Lower lobe of right lung (tissue), 2 donors: ENCODE data around the gene SAMM50. TPM values are rescaled to one million over a fixed set of nuclear protein-coding genes. Genes with fewer than 3 reads are reported as not detected.
A peak's percentile ranks its signal among the peaks of the same experiment; 100 is the strongest.

Experiments used
- ATAC-seq, 2 donors: fragments of 200-7000 bp; cut with Tn5 transposase; one replicate each; pipeline ENCODE4 v1.9.1; 2020 to 2022; ENCODE audit warnings: mild to moderate bottlenecking in 2 of 2, moderate library complexity in 2 of 2
- DNase-seq: peaks from one replicate; pipeline ENCODE4 v3.0.0-alpha.2; 2020
- H3K27ac ChIP-seq: fragments of 200-600 bp; one replicate; pipeline ENCODE4 v1.8.0; 2022
- H3K27me3 ChIP-seq: fragments of 200-600 bp; one replicate; pipeline ENCODE4 v1.8.0; 2022; ENCODE audit warnings: low read depth
- H3K36me3 ChIP-seq: fragments of 200-600 bp; one replicate; pipeline ENCODE4 v1.8.0; 2022; ENCODE audit warnings: mild to moderate bottlenecking
- H3K4me1 ChIP-seq: fragments of 200-600 bp; one replicate; pipeline ENCODE4 v1.8.0; 2022
- H3K4me3 ChIP-seq: fragments of 200-600 bp; one replicate; pipeline ENCODE4 v1.8.0; 2022; ENCODE audit warnings: mild to moderate bottlenecking
- H3K9me3 ChIP-seq: fragments of 200-600 bp; one replicate; pipeline ENCODE4 v1.8.0; 2022
- CTCF ChIP-seq: fragments of 200-600 bp; IDR thresholded peaks from one replicate; pipeline ENCODE4 v1.8.0; 2022; ENCODE audit warnings: antibody characterized with exemption, mild to moderate bottlenecking
- intact Hi-C: fragments of 100-400 bp; cut with DNase I; formaldehyde crosslinking; loops from one replicate; pipeline ENCODE4 v1.11.0; 2022
- total RNA-seq: library from RNA; stranded (reverse); fragmentation: NEBNext Ultra II Directional; extraction: Animal tissue kit (Norgen Biotek cat#: 25700); gene quantifications from one replicate; pipeline ENCODE4 v1.2.1, GENCODE V29; 2021
- donor health status: DM: no; HTN: yes; CAD: no; lungs with severe emphysema.

SAMM50 gene
- total RNA-seq, 1 donor from 2014 or later: 28.5 TPM

- no peak for TF ChIP-seq CTCF
- no peaks in the 10 kb centered on the region for H3K9me3 ChIP-seq
- peaks cover 14% of the 10 kb centered on the region for H3K4me1 ChIP-seq
- no peak overlapping the region for H3K4me3 ChIP-seq
- intact Hi-C loops: no loop called here
- H3K36me3 ChIP-seq: peaks cover 53% of the 10 kb centered on the region
- no peak overlapping the region for H3K27ac ChIP-seq
- no peak for ATAC-seq
- H3K27me3 ChIP-seq: no peaks in the 10 kb centered on the region
- DNase-seq: peak; percentile 6
These were observed 43.5 kb downstream of the SAMM50 start for GRCh38 chr22:43998679-43999264.

GRCh38 chr22:43999378-43999777 is 44.1 kb downstream of the SAMM50 start:
- no peak for ATAC-seq
- H3K36me3 ChIP-seq: peaks cover 47% of the 10 kb centered on the region
- TF ChIP-seq CTCF: no peak
- no peak overlapping the region for H3K27ac ChIP-seq
- peaks cover 14% of the 10 kb centered on the region for H3K4me1 ChIP-seq
- no peak overlapping the region for H3K4me3 ChIP-seq
- intact Hi-C loops: no loop called here
- H3K9me3 ChIP-seq: no peaks in the 10 kb centered on the region
- no peaks in the 10 kb centered on the region for H3K27me3 ChIP-seq
- peak; percentile 9 for DNase-seq

- no peak for TF ChIP-seq CTCF
- no peaks in the 10 kb centered on the region for H3K27me3 ChIP-seq
- no peak overlapping the region for H3K4me3 ChIP-seq
- no peak overlapping the region for H3K27ac ChIP-seq
- H3K9me3 ChIP-seq: no peaks in the 10 kb centered on the region
- ATAC-seq: no peak
- peak; percentile 2 for DNase-seq
- intact Hi-C loops: no loop called here
- H3K36me3 ChIP-seq: peaks cover 39% of the 10 kb centered on the region
- peaks cover 14% of the 10 kb centered on the region for H3K4me1 ChIP-seq
These were observed 44.9 kb downstream of the SAMM50 start for GRCh38 chr22:44000123-44000522.

- DNase-seq: peak; percentile 2
- no peak for TF ChIP-seq CTCF
- Histone ChIP-seq H3K4me3 (no peak overlapping the region), H3K27ac (no peak overlapping the region), H3K4me1 (peaks cover 1% of the 10 kb centered on the region), H3K27me3 (no peaks in the 10 kb centered on the region), H3K9me3 (peaks cover 4% of the 10 kb centered on the region), H3K36me3 (peaks cover 25% of the 10 kb centered on the region)
- intact Hi-C loops: no loop called here
- ATAC-seq: no peak
These were observed 46.3 kb downstream of the SAMM50 start for GRCh38 chr22:44001521-44001920.

GRCh38 chr22:44002324-44002723 is 47.1 kb downstream of the SAMM50 start:
- Histone ChIP-seq H3K4me3 (no peak overlapping the region), H3K27ac (no peak overlapping the region), H3K4me1 (no peaks in the 10 kb centered on the region), H3K27me3 (no peaks in the 10 kb centered on the region), H3K36me3 (peaks cover 17% of the 10 kb centered on the region), H3K9me3 (peaks cover 4% of the 10 kb centered on the region)
- intact Hi-C loops: no loop called here
- TF ChIP-seq CTCF: no peak
- no peak for ATAC-seq
- DNase-seq: peak; percentile 20
